Erythroblast (primary cell): ENCODE results near the gene SLIT1.

Experiments used
- GATA1 ChIP-seq: IDR thresholded peaks from 2 replicates; pipeline ENCODE4 v1.6.1; 2011; ENCODE audit warnings: low read depth, mild to moderate bottlenecking, control low read depth, low read length, moderate library complexity
- POLR2A ChIP-seq: IDR thresholded peaks from 2 replicates; pipeline ENCODE4 v1.6.1; 2011; ENCODE audit warnings: mild to moderate bottlenecking, low read length

DNA sequence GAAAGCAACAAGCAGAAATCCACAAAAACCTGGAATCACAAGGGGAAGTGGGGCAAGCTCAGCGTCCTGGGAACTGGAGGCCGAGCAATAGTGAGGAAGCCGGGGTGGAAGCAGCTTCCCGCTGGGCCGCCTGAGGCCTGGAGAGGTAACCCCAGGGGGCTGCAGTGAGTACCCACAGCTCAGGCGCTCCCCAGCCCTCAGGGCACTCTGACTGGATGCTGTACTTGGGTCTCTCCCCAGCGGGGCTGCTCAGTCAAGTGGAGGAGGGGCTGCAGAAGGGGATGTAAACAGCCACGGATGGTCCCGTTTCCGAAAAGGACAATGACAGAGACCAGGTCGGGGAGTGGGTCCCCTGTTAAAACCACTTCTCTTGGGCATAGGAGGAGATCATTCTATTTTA, 50.3 kb downstream of the SLIT1 start:
- TF ChIP-seq POLR2A (no peak), GATA1 (no peak)
